Endothelial cell of umbilical vein (primary cell): ENCODE results near the gene ZNF497. TPM values are rescaled to one million over a fixed set of nuclear protein-coding genes. Genes with fewer than 3 reads are reported as not detected.

Experiments used
- BruUV-seq: library from RNA; stranded (reverse); fragments of 400-500 nt; replicated peaks from 2 replicates; lab custom pipeline; 2021; lab: Mats Ljungman, UMichigan
- CTCF ChIA-PET: fragments of 300-600, 350-600 bp; sonication (Branson Sonifier 250); formaldehyde crosslinking; loops from one replicate; lab custom pipeline; 2021; ENCODE audit warnings: antibody characterized with exemption, inconsistent platforms; lab: Charles Lee
- POLR2A ChIA-PET: fragments of 300-600, 350-600 bp; sonication (Branson Sonifier 250); formaldehyde crosslinking; loops from one replicate; lab custom pipeline; 2021; ENCODE audit warnings: antibody characterized with exemption, inconsistent platforms; lab: Charles Lee
- DNase-seq: peaks from one replicate; pipeline ENCODE4 v3.0.0-alpha.2; 2011; ENCODE audit warnings: low read depth, low spot score
- FAIRE-seq: peaks from 2 replicates; lab custom pipeline; 2011; peaks lifted over from hg19 to GRCh38; lab: Jason Lieb, UNC
- H2AFZ ChIP-seq: 2 replicates; pipeline ENCODE4 v1.6.0; 2012; ENCODE audit warnings: low read depth, low read length, control low read depth, inconsistent platforms
- H3K27ac ChIP-seq: 2 replicates; pipeline ENCODE4 v1.5.1; 2011; ENCODE audit warnings: low read depth, mild to moderate bottlenecking, control low read depth, low read length, moderate library complexity; ENCODE audit not compliant: insufficient read depth
- H3K27me3 ChIP-seq, 2 experiments: 2 replicates each; pipeline versions ENCODE4 v1.6.0 to v1.6.1; 2011; ENCODE audit warnings: low read length in 2 of 2, mixed read lengths in 1 of 2; ENCODE audit not compliant: control insufficient read depth in 2 of 2, insufficient read depth in 2 of 2
- H3K36me3 ChIP-seq, 2 experiments: 2 replicates in 1 of 2; 3 replicates in 1 of 2; pipeline ENCODE4 v1.5.1; 2011; ENCODE audit warnings: low read length in 2 of 2, mild to moderate bottlenecking in 1 of 2, moderate library complexity in 1 of 2; ENCODE audit not compliant: control insufficient read depth in 2 of 2, insufficient read depth in 2 of 2; ENCODE audit errors: extremely low read depth in 1 of 2
- H3K4me1 ChIP-seq: 3 replicates; pipeline ENCODE4 v1.5.1; 2011; ENCODE audit warnings: mild to moderate bottlenecking, low read length; ENCODE audit not compliant: control insufficient read depth, insufficient read depth; ENCODE audit errors: extremely low read depth
- H3K4me2 ChIP-seq: 2 replicates; pipeline ENCODE4 v1.6.1; 2011; ENCODE audit warnings: low read length, control low read depth, mixed read lengths; ENCODE audit not compliant: insufficient read depth
- H3K4me3 ChIP-seq, 3 experiments: fragments of 200-600 bp in 1 of 3; sonication (generic), shearing (Covaris generic) in 1 of 3; replicated peaks in 1 of 3; 2 replicates each; pipeline ENCODE4 v1.5.1; 2011 to 2016; ENCODE audit warnings: control low read depth in 3 of 3, low read length in 3 of 3, mild to moderate bottlenecking in 2 of 3, inconsistent platforms in 1 of 3, low read depth in 1 of 3, moderate library complexity in 1 of 3; ENCODE audit not compliant: insufficient read depth in 1 of 3
- H3K79me2 ChIP-seq: 2 replicates; pipeline ENCODE4 v1.6.0; 2012; ENCODE audit warnings: low read length, inconsistent platforms; ENCODE audit not compliant: control insufficient read depth, insufficient read depth
- H3K9ac ChIP-seq: replicated peaks from 2 replicates; pipeline ENCODE3; 2011; ENCODE audit warnings: low read length, control low read depth; ENCODE audit not compliant: insufficient read depth; ENCODE audit errors: extremely low read depth
- H3K9me1 ChIP-seq: replicated peaks from 3 replicates; pipeline ENCODE4 v1.6.0; 2011; ENCODE audit warnings: mild to moderate bottlenecking, low read length; ENCODE audit not compliant: control insufficient read depth, insufficient read depth; ENCODE audit errors: extremely low read depth
- H3K9me3 ChIP-seq: replicated peaks from 2 replicates; pipeline ENCODE4 v1.5.1; 2012; ENCODE audit warnings: low read length, inconsistent platforms; ENCODE audit not compliant: control insufficient read depth, insufficient read depth
- H4K20me1 ChIP-seq: replicated peaks from 2 replicates; pipeline ENCODE3; 2011; ENCODE audit warnings: mild to moderate bottlenecking, low read length; ENCODE audit not compliant: control insufficient read depth, insufficient read depth; ENCODE audit errors: extremely low read depth
- FOS ChIP-seq: IDR thresholded peaks from 2 replicates; pipeline ENCODE4 v1.6.1; 2011; ENCODE audit warnings: mild to moderate bottlenecking, low read length, moderate library complexity, borderline replicate concordance; ENCODE audit not compliant: insufficient read depth
- POLR2AphosphoS5 ChIP-seq: IDR thresholded peaks from 2 replicates; pipeline ENCODE4 v1.6.1; 2012; ENCODE audit warnings: low read depth, mild to moderate bottlenecking, control low read depth, low read length, moderate library complexity; ENCODE audit not compliant: insufficient read depth
- dilution Hi-C: fragments of 300-500 bp; cut with MboI; formaldehyde crosslinking; loops from one replicate; pipeline ENCODE4 v1.15.0; 2019; ENCODE audit warnings: low sequenced_read_pairs; ENCODE audit not compliant: extremely low pct_ligation_motif_present
- intact Hi-C: fragments of 100-400 bp; cut with micrococcal nuclease; formaldehyde crosslinking; loops from one replicate; pipeline ENCODE4 v1.10.0; 2022
- polyA plus RNA-seq, 4 experiments: library from polyadenylated mRNA; depleted of rRNA in 3 of 4; stranded (reverse) in 3 of 4; unstranded in 1 of 4; fragments of >200 nt; gene quantifications; 2 replicates each; pipeline versions ENCODE4 v1.2.1 to v1.2.3, GENCODE V29; 2011 to 2012; ENCODE audit warnings: missing spikeins in 1 of 4
- total RNA-seq: library from RNA; stranded (reverse); gene quantifications from 2 replicates; pipeline ENCODE4 v1.2.3, GENCODE V29; 2021
- TF ChIP-seq, protein P1 (sequence below): IDR thresholded peaks from 2 replicates; pipeline ENCODE4 v1.6.1; 2011; ENCODE audit not compliant: insufficient read depth, insufficient read length

ZNF497 gene
- total and polyA plus RNA-seq, 2 donors (not counting 3 experiments of a cell fraction or from before 2014, with no cell fraction given), result 0.40 to 1.3 TPM

DNA sequence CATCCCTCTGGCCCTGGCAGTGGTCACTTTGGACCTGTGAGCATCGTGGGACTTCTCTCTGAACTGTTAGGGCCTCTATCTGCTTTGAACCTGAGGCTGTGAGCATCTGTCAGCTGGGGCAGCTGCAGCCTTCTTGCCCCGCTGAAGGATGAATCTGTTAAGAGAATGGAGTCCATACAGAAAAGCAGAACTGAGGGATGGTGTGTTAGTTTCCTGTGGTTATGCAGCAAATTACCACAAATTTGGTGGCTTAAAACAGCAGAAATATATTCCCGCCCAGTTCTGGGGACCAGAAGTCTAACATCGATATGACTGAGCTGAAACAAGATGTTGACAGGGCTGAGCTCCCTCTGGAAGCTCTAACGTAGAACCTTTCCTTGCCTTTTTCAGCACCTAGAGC lies 1.6 kb upstream of the ZNF497 start:
- peaks cover 13 to 21% of the 10 kb centered on the region in 2 experiments for H3K27me3 ChIP-seq
- BruUV-seq, result no TSS peak
- dilution Hi-C loops, result no loop called here
- no peak overlapping the region for H3K4me3 ChIP-seq
- intact Hi-C loops, result no loop called here
- ChIA-PET CTCF (interaction anchor here (1.1 kb wide), 1 partner anchor 9 kb away, joined by 4 read pairs; no protein-coding TSS in a partner anchor), POLR2A (no interaction called here)
- no peaks in the 10 kb centered on the region for H3K9me1 ChIP-seq
- H3K4me1 ChIP-seq, result peaks cover 3% of the 10 kb centered on the region
- H3K4me2 ChIP-seq, result no peak overlapping the region
- no peak overlapping the region for H3K27ac ChIP-seq
- TF ChIP-seq POLR2AphosphoS5, result no peak
- H3K9me3 ChIP-seq, result no peaks in the 10 kb centered on the region
- H3K79me2 ChIP-seq, result no peaks in the 10 kb centered on the region
- no peaks in the 10 kb centered on the region for H4K20me1 ChIP-seq
- H3K9ac ChIP-seq, result no peak overlapping the region
- no peaks in the 10 kb centered on the region for H3K36me3 ChIP-seq
- no peak for DNase-seq
- H2AFZ ChIP-seq, result no peak overlapping the region
- FAIRE-seq, result no peak

GRCh38 chr19:58361900-58362271 lies 665 bp downstream of the ZNF497 start:
- H3K27me3 ChIP-seq, result peaks cover 11 to 12% of the 10 kb centered on the region in 2 experiments
- peak overlapping the region; percentile 57 for H3K27ac ChIP-seq
- POLR2A ChIA-PET, result interaction anchor here (1.0 to 1.2 kb wide), 2 partner anchors 14 to 19 kb away, joined by 3 to 6 read pairs; partner anchors contain the start of gene ZNF837
- no peak for FAIRE-seq
- H3K36me3 ChIP-seq, result no peaks in the 10 kb centered on the region
- no TSS peak for BruUV-seq
- peaks cover 5% of the 10 kb centered on the region for H3K4me1 ChIP-seq
- dilution Hi-C loops, result no loop called here
- peak overlapping the region; percentile 73 for H3K4me2 ChIP-seq
- H4K20me1 ChIP-seq, result no peaks in the 10 kb centered on the region
- no peak for DNase-seq
- H3K4me3 ChIP-seq, result peak overlapping the region; percentile 35 to 66 (median 51)
- no peaks in the 10 kb centered on the region for H3K9me1 ChIP-seq
- H3K79me2 ChIP-seq, result no peaks in the 10 kb centered on the region
- peak overlapping the region; percentile 78 for H3K9ac ChIP-seq
- CTCF ChIA-PET, result no interaction called here
- H3K9me3 ChIP-seq, result no peaks in the 10 kb centered on the region
- TF ChIP-seq FOS, result no peak
- TF ChIP-seq, protein P1, sequence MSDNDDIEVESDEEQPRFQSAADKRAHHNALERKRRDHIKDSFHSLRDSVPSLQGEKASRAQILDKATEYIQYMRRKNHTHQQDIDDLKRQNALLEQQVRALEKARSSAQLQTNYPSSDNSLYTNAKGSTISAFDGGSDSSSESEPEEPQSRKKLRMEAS, result peak; percentile 46
- intact Hi-C loops, result loop anchor here (1.0 to 2.0 kb wide), 8 partner anchors 19 to 179 kb away; partner anchors contain the start of genes ERVK3-1, ZNF274, ZNF446 and ZNF544
- peak overlapping the region; percentile 70 for H2AFZ ChIP-seq
